H1 (cell line): Measurements from ENCODE around the gene ARGLU1. TPM values are rescaled to one million over a fixed set of nuclear protein-coding genes. Genes with fewer than 3 reads are reported as not detected.

Experiments used
- CTCF ChIA-PET: fragments of 300-600 bp; sonication (Branson Sonifier 250); formaldehyde crosslinking; loops from one replicate; lab custom pipeline; 2021; ENCODE audit not compliant: partially characterized antibody; lab: Charles Lee
- POLR2A ChIA-PET: fragments of 300-600 bp; sonication (Branson Sonifier 250); formaldehyde crosslinking; loops from one replicate; lab custom pipeline; 2021; ENCODE audit warnings: inconsistent platforms; ENCODE audit not compliant: partially characterized antibody; lab: Charles Lee
- DNase-seq, 2 experiments: peaks; one replicate each; pipeline versions ENCODE4 v3.0.0 to v3.0.0-alpha.2; 2010 to 2022; ENCODE audit warnings: low spot score in 2 of 2, low read depth in 1 of 2, mixed read lengths in 1 of 2
- FAIRE-seq: peaks from 2 replicates; lab custom pipeline; 2011; peaks lifted over from hg19 to GRCh38; lab: Jason Lieb, UNC
- H2AFZ ChIP-seq: 2 replicates; pipeline ENCODE4 v1.8.1; 2012; ENCODE audit warnings: low read length, inconsistent platforms
- H2AK5ac ChIP-seq: 2 replicates; pipeline ENCODE4 v1.6.1; 2013; ENCODE audit warnings: low read depth, low read length
- H2BK120ac ChIP-seq: replicated peaks from 2 replicates; pipeline ENCODE3; 2013; ENCODE audit warnings: low read depth, low read length, inconsistent platforms
- H2BK12ac ChIP-seq: 2 replicates; pipeline ENCODE4 v1.6.1; 2013; ENCODE audit warnings: low read depth, low read length
- H2BK15ac ChIP-seq: 2 replicates; pipeline ENCODE4 v1.6.1; 2013; ENCODE audit warnings: low read length
- H2BK20ac ChIP-seq: 2 replicates; pipeline ENCODE4 v1.6.1; 2013; ENCODE audit warnings: low read length
- H2BK5ac ChIP-seq: 2 replicates; pipeline ENCODE4 v1.6.1; 2013; ENCODE audit warnings: low read depth, low read length
- H3K14ac ChIP-seq: 2 replicates; pipeline ENCODE4 v1.6.1; 2013; ENCODE audit warnings: inconsistent platforms; ENCODE audit not compliant: insufficient read length
- H3K18ac ChIP-seq: 2 replicates; pipeline ENCODE4 v1.6.1; 2013; ENCODE audit warnings: low read length; ENCODE audit errors: extremely low read depth
- H3K23ac ChIP-seq: 2 replicates; pipeline ENCODE4 v1.6.1; 2013; ENCODE audit warnings: inconsistent platforms; ENCODE audit not compliant: insufficient read length
- H3K23me2 ChIP-seq: 2 replicates; pipeline ENCODE4 v1.6.1; 2013; ENCODE audit warnings: low read depth, low read length
- H3K27ac ChIP-seq: 2 replicates; pipeline ENCODE4 v1.6.1; 2011; ENCODE audit warnings: low read depth, low read length, inconsistent platforms
- H3K27me3 ChIP-seq, 4 experiments: replicated peaks in 1 of 4; 1 replicate in 1 of 4; 2 replicates in 3 of 4; pipeline versions ENCODE4 v1.6.1 to v1.8.1; 2011 to 2013; ENCODE audit warnings: low read length in 3 of 4, mild to moderate bottlenecking in 3 of 4, inconsistent platforms in 2 of 4, mixed read lengths in 2 of 4, moderate library complexity in 1 of 4; ENCODE audit not compliant: control insufficient read depth in 3 of 4, insufficient read depth in 3 of 4; ENCODE audit errors: extremely low read depth in 1 of 4
- H3K36me3 ChIP-seq, 4 experiments: 2 replicates each; pipeline versions ENCODE4 v1.6.1 to v1.8.1; 2011 to 2013; ENCODE audit warnings: mild to moderate bottlenecking in 4 of 4, low read length in 3 of 4, moderate library complexity in 2 of 4, control low read depth in 1 of 4, inconsistent platforms in 1 of 4; ENCODE audit not compliant: insufficient read depth in 4 of 4, control insufficient read depth in 2 of 4
- H3K4ac ChIP-seq: replicated peaks from 2 replicates; pipeline ENCODE3; 2013; ENCODE audit warnings: low read length, low read depth, mixed read lengths, inconsistent platforms; ENCODE audit not compliant: insufficient read length
- H3K4me1 ChIP-seq, 4 experiments: replicated peaks in 1 of 4; 1 replicate in 1 of 4; 2 replicates in 3 of 4; pipeline versions ENCODE4 v1.6.1 to v1.8.1; 2011 to 2013; ENCODE audit warnings: low read length in 3 of 4, inconsistent platforms in 2 of 4, mixed read lengths in 1 of 4; ENCODE audit not compliant: insufficient read depth in 4 of 4, control insufficient read depth in 3 of 4
- H3K4me2 ChIP-seq, 2 experiments: 2 replicates each; pipeline versions ENCODE4 v1.6.1 to v1.8.1; 2011 to 2013; ENCODE audit warnings: low read depth in 2 of 2, low read length in 2 of 2, control low read depth in 1 of 2, inconsistent platforms in 1 of 2, mild to moderate bottlenecking in 1 of 2; ENCODE audit not compliant: insufficient read depth in 1 of 2
- H3K4me3 ChIP-seq, 4 experiments: fragments of 200-600, 300-600 bp in 1 of 4; sonication (generic), shearing (Covaris generic), sonication (Bioruptor Twin) in 1 of 4; 2 replicates each; pipeline versions ENCODE4 v1.5.1 to v1.8.1; 2011 to 2016; ENCODE audit warnings: low read length in 4 of 4, low read depth in 3 of 4, control low read depth in 2 of 4, inconsistent platforms in 2 of 4, mild to moderate bottlenecking in 2 of 4, mixed read lengths in 1 of 4, moderate library complexity in 1 of 4; ENCODE audit not compliant: insufficient read depth in 2 of 4; ENCODE audit errors: extremely low read depth in 1 of 4
- H3K56ac ChIP-seq: replicated peaks from 2 replicates; pipeline ENCODE3; 2013; ENCODE audit warnings: low read depth, mild to moderate bottlenecking, mixed read lengths, low read length, inconsistent platforms; ENCODE audit not compliant: insufficient read length
- H3K79me1 ChIP-seq: 2 replicates; pipeline ENCODE4 v1.6.1; 2013; ENCODE audit warnings: low read depth, low read length, control low read depth
- H3K79me2 ChIP-seq, 2 experiments: 2 replicates each; pipeline versions ENCODE4 v1.6.1 to v1.8.1; 2012 to 2013; ENCODE audit warnings: low read length in 2 of 2, mild to moderate bottlenecking in 2 of 2, inconsistent platforms in 1 of 2; ENCODE audit not compliant: insufficient read depth in 2 of 2, control insufficient read depth in 1 of 2
- H3K9ac ChIP-seq, 4 experiments: replicated peaks in 1 of 4; 1 replicate in 1 of 4; 2 replicates in 3 of 4; pipeline versions ENCODE4 v1.6.1 to v1.8.1; 2011 to 2013; ENCODE audit warnings: low read depth in 3 of 4, low read length in 3 of 4, control low read depth in 2 of 4, mild to moderate bottlenecking in 2 of 4, moderate library complexity in 2 of 4, inconsistent platforms in 1 of 4; ENCODE audit errors: extremely low read depth in 1 of 4
- H3K9me3 ChIP-seq, 2 experiments: 2 replicates each; pipeline versions ENCODE4 v1.6.1 to v1.8.1; 2012 to 2013; ENCODE audit warnings: mild to moderate bottlenecking in 2 of 2, moderate library complexity in 2 of 2, control low read depth in 1 of 2, inconsistent platforms in 1 of 2, low read depth in 1 of 2, low read length in 1 of 2, mixed read lengths in 1 of 2; ENCODE audit not compliant: insufficient read depth in 2 of 2
- H4K20me1 ChIP-seq, 2 experiments: replicated peaks in 1 of 2; 2 replicates each; pipeline versions ENCODE3 to v1.8.1; 2011 to 2013; ENCODE audit warnings: inconsistent platforms in 2 of 2, low read length in 2 of 2, mild to moderate bottlenecking in 1 of 2; ENCODE audit not compliant: insufficient read depth in 2 of 2, control insufficient read depth in 1 of 2
- H4K5ac ChIP-seq: 2 replicates; pipeline ENCODE4 v1.6.1; 2013; ENCODE audit warnings: low read length, low read depth, mixed read lengths, inconsistent platforms; ENCODE audit not compliant: insufficient read length
- H4K8ac ChIP-seq: 2 replicates; pipeline ENCODE4 v1.8.0; 2013; ENCODE audit warnings: mild to moderate bottlenecking, moderate library complexity, low read length, inconsistent platforms; ENCODE audit not compliant: insufficient read depth; ENCODE audit errors: extremely low read depth
- H4K91ac ChIP-seq: replicated peaks from 2 replicates; pipeline ENCODE3; 2013; ENCODE audit warnings: low read length, mixed read lengths, inconsistent platforms; ENCODE audit not compliant: insufficient read length
- CHD1 ChIP-seq: IDR thresholded peaks from 2 replicates; pipeline ENCODE4 v1.6.1; 2012; ENCODE audit warnings: low read depth, low read length, improper control_type of control experiment
- CREB1 ChIP-seq: IDR thresholded peaks from 2 replicates; pipeline ENCODE4 v1.6.1; 2012; ENCODE audit warnings: inconsistent platforms
- EP300 ChIP-seq, 2 experiments: IDR thresholded peaks; 1 replicate in 1 of 2; 2 replicates in 1 of 2; pipeline ENCODE4 v1.6.1; 2011 to 2012; ENCODE audit warnings: low read depth in 2 of 2, low read length in 2 of 2, mild to moderate bottlenecking in 2 of 2, borderline replicate concordance in 1 of 2, inconsistent platforms in 1 of 2, moderate library complexity in 1 of 2
- GTF2F1 ChIP-seq: IDR thresholded peaks from 2 replicates; pipeline ENCODE4 v1.6.1; 2012; ENCODE audit warnings: low read depth, low read length, improper control_type of control experiment, borderline replicate concordance
- PHF8 ChIP-seq: fragments of 200-600 bp; sonication (generic); conservative IDR thresholded peaks from 2 replicates; pipeline ENCODE4 v1.7.1; 2012; ENCODE audit warnings: low read depth, mild to moderate bottlenecking, inconsistent platforms, low read length, moderate library complexity
- RFX5 ChIP-seq: IDR thresholded peaks from 2 replicates; pipeline ENCODE4 v1.6.1; 2011; ENCODE audit warnings: low read depth, low read length, improper control_type of control experiment, borderline replicate concordance
- RNF2 ChIP-seq: fragments of 200-900, 300-1000 bp; sonication (generic); IDR thresholded peaks from 2 replicates; pipeline ENCODE4 v1.7.1; 2016; ENCODE audit warnings: borderline replicate concordance, low read depth, mild to moderate bottlenecking, antibody characterized with exemption, low read length; ENCODE audit not compliant: poor library complexity, severe bottlenecking; ENCODE audit errors: missing control alignments
- SP4 ChIP-seq: IDR thresholded peaks from 2 replicates; pipeline ENCODE4 v1.6.1; 2012; ENCODE audit warnings: low read length, inconsistent platforms
- SRF ChIP-seq: IDR thresholded peaks from 2 replicates; pipeline ENCODE4 v1.6.1; 2011; ENCODE audit warnings: mild to moderate bottlenecking, low read depth, low read length, moderate library complexity
- SUZ12 ChIP-seq: fragments of 200-600 bp; sonication (generic); IDR thresholded peaks from 2 replicates; pipeline ENCODE4 v1.6.1; 2012; ENCODE audit warnings: mild to moderate bottlenecking, inconsistent platforms, low read length, moderate library complexity, mixed read lengths
- TAF7 ChIP-seq: optimal IDR thresholded peaks from 2 replicates; pipeline ENCODE3; 2011; ENCODE audit warnings: low read depth, mild to moderate bottlenecking, inconsistent platforms, low read length, moderate library complexity, borderline replicate concordance
- TBP ChIP-seq: IDR thresholded peaks from 2 replicates; pipeline ENCODE4 v1.6.1; 2011; ENCODE audit warnings: low read depth, low read length, improper control_type of control experiment
- WGBS, 2 experiments: shearing (Covaris generic) in 1 of 2; methylation state at CpG; one replicate each; pipeline versions ENCODE4 v1.1.6 to v1.1.7; 2013 to 2015; ENCODE audit warnings: low lambda C conversion rate in 2 of 2, mixed read lengths in 2 of 2, inconsistent platforms in 1 of 2, low coverage in 1 of 2, missing lambda C conversion rate in 1 of 2; ENCODE audit not compliant: insufficient replicate concordance in 2 of 2, insufficient coverage in 1 of 2, insufficient read length in 1 of 2; ENCODE audit errors: extremely low coverage in 1 of 2, missing lambda C conversion rate in 1 of 2; 5-methylcytosine and 5-hydroxymethylcytosine counted together
- polyA plus RNA-seq, 7 experiments: library from polyadenylated mRNA; depleted of rRNA in 3 of 7; stranded (reverse) in 5 of 7; unstranded in 2 of 7; fragments of >200 nt in 5 of 7; fragments of 200-250 nt in 2 of 7; gene quantifications; 1 replicate in 5 of 7; 2 replicates in 1 of 7; 4 replicates in 1 of 7; pipeline versions ENCODE4 v1.2.1 to v1.2.3, GENCODE V29; 2011 to 2013; ENCODE audit warnings: missing spikeins in 2 of 7, mixed read lengths in 2 of 7
- total RNA-seq: library from RNA; stranded (reverse); fragmentation: NEBNext Ultra II Directional; extraction: Animal tissue kit (Norgen Biotek cat#: 25700); gene quantifications from 2 replicates; pipeline ENCODE4 v1.2.1, GENCODE V29; 2021

Gene ARGLU1
- total and polyA plus RNA-seq, 2 of the 8 experiments (the other 6 are each of a cell fraction or from before 2014, with no cell fraction given), result 47.8 to 84.9 TPM

DNA sequence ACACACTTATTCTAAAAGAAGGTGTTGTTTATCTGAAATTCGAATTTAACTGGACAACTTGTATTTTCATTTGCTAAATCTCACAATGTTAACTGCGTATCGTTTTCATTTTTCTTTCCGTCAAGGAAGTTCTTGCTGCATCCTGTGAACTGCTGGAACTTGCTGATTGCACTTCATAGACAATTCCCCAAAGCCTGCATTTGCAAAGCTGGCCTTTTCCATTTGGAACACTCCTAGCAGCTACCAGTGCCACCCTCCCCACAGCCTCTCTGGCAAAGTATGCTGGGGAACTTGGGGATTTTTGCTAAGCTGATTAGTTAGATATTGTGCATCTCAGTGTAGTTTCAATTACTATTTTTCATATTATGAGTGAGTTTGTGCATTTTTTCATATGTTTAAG, 20.4 kb upstream of the ARGLU1 start:
- no peak overlapping the region for H2AFZ ChIP-seq
- H3K9me3 ChIP-seq, result peaks cover 14 to 19% of the 10 kb centered on the region in 2 experiments
- H3K4me2 ChIP-seq, result no peak overlapping the region
- H3K79me1 ChIP-seq, result no peaks in the 10 kb centered on the region
- H3K79me2 ChIP-seq, result no peaks in the 10 kb centered on the region
- H2AK5ac ChIP-seq, result no peak overlapping the region
- H3K23ac ChIP-seq, result no peak overlapping the region
- ChIA-PET CTCF (interaction anchor here (0.7 to 1.1 kb wide), 2 partner anchors 14 to 31 kb away, joined by 3 to 4 read pairs; no protein-coding TSS in a partner anchor), POLR2A (interaction anchor here (0.6 to 1.7 kb wide), 2 partner anchors 15 to 72 kb away, joined by 3 to 4 read pairs; no protein-coding TSS in a partner anchor)
- no peak overlapping the region for H4K91ac ChIP-seq
- no peak overlapping the region for H3K18ac ChIP-seq
- no peak overlapping the region for H3K27ac ChIP-seq
- no peak overlapping the region for H4K8ac ChIP-seq
- no peaks in the 10 kb centered on the region for H3K23me2 ChIP-seq
- H3K4me3 ChIP-seq, result no peak overlapping the region
- 96% methylated on average over 4 of the region's 4 CpGs; no CpG with 5 or more reads in 1 of the 2 experiments for WGBS, 2 experiments
- H2BK15ac ChIP-seq, result no peak overlapping the region
- H2BK5ac ChIP-seq, result no peak overlapping the region
- H4K5ac ChIP-seq, result no peak overlapping the region
- no peak overlapping the region for H3K14ac ChIP-seq
- H3K9ac ChIP-seq, result no peak overlapping the region
- H2BK12ac ChIP-seq, result no peak overlapping the region
- no peaks in the 10 kb centered on the region for H4K20me1 ChIP-seq
- DNase-seq, result no peak
- H2BK20ac ChIP-seq, result no peak overlapping the region
- no peaks in the 10 kb centered on the region for H3K36me3 ChIP-seq
- H3K27me3 ChIP-seq, result no peaks in the 10 kb centered on the region
- no peaks in the 10 kb centered on the region for H3K4me1 ChIP-seq
- H3K4ac ChIP-seq, result no peak overlapping the region
- H3K56ac ChIP-seq, result no peak overlapping the region
- no peak overlapping the region for H2BK120ac ChIP-seq
- FAIRE-seq, result no peak
- no peak for TF ChIP-seq SRF
- no peak for TF ChIP-seq CREB1
- no peak for TF ChIP-seq RFX5
- no peak for TF ChIP-seq SP4
- TF ChIP-seq CHD1, result no peak
- TF ChIP-seq SUZ12, result no peak
- TF ChIP-seq PHF8, result no peak
- no peak for TF ChIP-seq TBP
- TF ChIP-seq TAF7, result no peak
- TF ChIP-seq RNF2, result no peak
- TF ChIP-seq EP300 (IDR thresholded peaks at IDR 0.05; ENCODE audit: borderline replicate concordance in 1 of 2, low read depth in 2 of 2, low read length in 2 of 2), result no peak
- no peak for TF ChIP-seq GTF2F1
